DOHH2 (cell line): ENCODE data around the gene CBFA2T3.

Source experiments
- H3F3A ChIP-seq: fragments of 200-600 bp; sonication (generic), shearing (Covaris generic); 2 replicates; pipeline ENCODE4 v1.6.0; 2016; ENCODE audit warnings: antibody characterized with exemption, mild to moderate bottlenecking; ENCODE audit not compliant: control insufficient read depth, insufficient read depth
- H3K27ac ChIP-seq: fragments of 200-600 bp; sonication (generic); 2 replicates; pipeline ENCODE4 v1.5.1; 2014; ENCODE audit warnings: low read depth, mild to moderate bottlenecking, low read length, moderate library complexity
- H3K27me3 ChIP-seq: fragments of 200-600 bp; sonication (generic); 2 replicates; pipeline ENCODE4 v1.6.1; 2014; ENCODE audit warnings: mild to moderate bottlenecking, low read length, mixed read lengths; ENCODE audit not compliant: control insufficient read depth
- H3K36me3 ChIP-seq: fragments of 200-600 bp; sonication (generic); 2 replicates; pipeline ENCODE4 v1.6.1; 2014; ENCODE audit warnings: mild to moderate bottlenecking, low read length, moderate library complexity, mixed read lengths; ENCODE audit not compliant: control insufficient read depth
- H3K4me1 ChIP-seq: fragments of 200-600 bp; sonication (generic); 2 replicates; pipeline ENCODE4 v1.6.1; 2014; ENCODE audit warnings: mild to moderate bottlenecking, low read length, mixed read lengths; ENCODE audit not compliant: control insufficient read depth
- H3K4me2 ChIP-seq: fragments of 200-600 bp; sonication (generic); 2 replicates; pipeline ENCODE4 v1.6.0; 2014; ENCODE audit warnings: mild to moderate bottlenecking, low read length, moderate library complexity
- H3K4me3 ChIP-seq: fragments of 200-600 bp; sonication (generic); 2 replicates; pipeline ENCODE4 v1.5.1; 2014; ENCODE audit warnings: mild to moderate bottlenecking, low read length, mixed read lengths
- H3K79me2 ChIP-seq: fragments of 200-600 bp; sonication (generic); 2 replicates; pipeline ENCODE4 v1.6.1; 2014; ENCODE audit warnings: mild to moderate bottlenecking, low read length, mixed read lengths; ENCODE audit not compliant: control insufficient read depth
- H3K9me2 ChIP-seq: fragments of 200-600 bp; sonication (generic); replicated peaks from 2 replicates; pipeline ENCODE4 v1.6.1; 2014; ENCODE audit warnings: mild to moderate bottlenecking, low read length, mixed read lengths; ENCODE audit not compliant: control insufficient read depth
- H3K9me3 ChIP-seq: fragments of 200-600 bp; sonication (generic); 2 replicates; pipeline ENCODE4 v1.6.1; 2014; ENCODE audit warnings: antibody characterized with exemption, low read length, mixed read lengths; ENCODE audit not compliant: control insufficient read depth, insufficient read depth
- H4K20me1 ChIP-seq: fragments of 200-600 bp; sonication (generic); 2 replicates; pipeline ENCODE4 v1.6.0; 2014; ENCODE audit warnings: low read depth, mild to moderate bottlenecking, antibody characterized with exemption, low read length, moderate library complexity; ENCODE audit not compliant: control insufficient read depth, insufficient read depth
- CTCF ChIP-seq: fragments of 200-600 bp; sonication (generic); IDR thresholded peaks from one replicate; pipeline ENCODE4 v1.5.1; 2014; ENCODE audit warnings: antibody characterized with exemption, mild to moderate bottlenecking, low read depth, low read length; ENCODE audit not compliant: poor library complexity, severe bottlenecking
- EZH2phosphoT487 ChIP-seq: fragments of 200-600 bp; sonication (generic); IDR thresholded peaks from 2 replicates; pipeline ENCODE4 v1.6.1; 2017; ENCODE audit warnings: borderline replicate concordance, mild to moderate bottlenecking, antibody characterized with exemption, low read length, moderate library complexity, mixed read lengths

CBFA2T3 gene

GRCh38 chr16:88995746-88996535 lies 18.9 kb upstream of the CBFA2T3 start:
- Histone ChIP-seq H4K20me1 (no peaks in the 10 kb centered on the region), H3K79me2 (no peaks in the 10 kb centered on the region), H3K4me3 (no peak overlapping the region), H3K9me3 (peaks cover 27% of the 10 kb centered on the region), H3K4me1 (peaks cover 41% of the 10 kb centered on the region), H3K9me2 (no peaks in the 10 kb centered on the region), H3K27me3 (no peaks in the 10 kb centered on the region), H3F3A (peaks cover 31% of the 10 kb centered on the region), H3K4me2 (no peak overlapping the region), H3K36me3 (peaks cover 3% of the 10 kb centered on the region; the same call in 1 of the 2 replicates), H3K27ac (no peak overlapping the region)
- TF ChIP-seq CTCF (no peak), EZH2phosphoT487 (no peak)

DNA sequence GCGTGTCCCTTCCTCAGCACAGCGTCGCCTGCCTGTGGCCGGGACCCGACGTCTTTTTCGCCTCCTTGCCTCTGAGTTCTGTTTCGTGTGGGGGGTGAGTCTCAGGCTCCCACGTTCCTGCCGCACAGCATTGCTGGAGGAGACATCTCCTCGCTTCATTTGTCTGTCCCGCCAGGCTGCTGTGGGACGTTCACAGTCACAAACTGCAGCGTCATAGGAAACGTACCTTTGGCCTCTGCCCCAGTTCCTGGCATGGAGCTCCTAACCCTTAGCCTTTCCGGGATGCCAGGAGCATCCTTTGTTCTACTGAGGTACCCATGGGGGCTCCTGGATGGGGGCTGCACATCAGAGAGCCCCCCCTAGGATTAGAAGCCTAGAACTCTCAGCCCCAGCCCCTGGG lies 18.2 kb upstream of the CBFA2T3 start:
- TF ChIP-seq EZH2phosphoT487 (no peak), CTCF (no peak)
- peaks cover 48% of the 10 kb centered on the region for H3K4me1 ChIP-seq
- H3K27ac ChIP-seq, result no peak overlapping the region
- no peaks in the 10 kb centered on the region for H3K9me2 ChIP-seq
- H3K4me3 ChIP-seq, result no peak overlapping the region
- no peaks in the 10 kb centered on the region for H4K20me1 ChIP-seq
- H3K36me3 ChIP-seq, result peaks cover 3% of the 10 kb centered on the region; the same call in 1 of the 2 replicates
- no peak overlapping the region for H3K4me2 ChIP-seq
- H3F3A ChIP-seq, result peaks cover 31% of the 10 kb centered on the region
- peaks cover 27% of the 10 kb centered on the region for H3K9me3 ChIP-seq
- no peaks in the 10 kb centered on the region for H3K27me3 ChIP-seq
- no peaks in the 10 kb centered on the region for H3K79me2 ChIP-seq

GRCh38 chr16:88994695-88995094 lies 17.7 kb upstream of the CBFA2T3 start:
- Histone ChIP-seq H3K36me3 (peaks cover 3% of the 10 kb centered on the region; the same call in 1 of the 2 replicates), H3K79me2 (no peaks in the 10 kb centered on the region), H3K9me3 (peaks cover 27% of the 10 kb centered on the region), H3F3A (peaks cover 31% of the 10 kb centered on the region), H3K27ac (no peak overlapping the region), H4K20me1 (no peaks in the 10 kb centered on the region), H3K9me2 (no peaks in the 10 kb centered on the region), H3K4me2 (no peak overlapping the region), H3K4me3 (no peak overlapping the region), H3K27me3 (no peaks in the 10 kb centered on the region), H3K4me1 (peaks cover 48% of the 10 kb centered on the region)
- TF ChIP-seq CTCF, result no peak
- TF ChIP-seq EZH2phosphoT487, result no peak
